Endothelial cell of umbilical vein (primary cell): ENCODE results near the gene DDX17.

Source experiments
- CTCF ChIP-seq, 2 donors: IDR thresholded peaks; 1 replicate in 1 of 2; 2 replicates in 1 of 2; pipeline ENCODE4 v1.5.1; 2011; ENCODE audit warnings: low read length in 2 of 2, mild to moderate bottlenecking in 2 of 2, moderate library complexity in 2 of 2, control low read depth in 1 of 2, inconsistent platforms in 1 of 2, low read depth in 1 of 2; ENCODE audit not compliant: insufficient read depth in 1 of 2; ENCODE audit errors: extremely low read depth in 1 of 2
- EZH2 ChIP-seq: IDR thresholded peaks from 2 replicates; pipeline ENCODE4 v1.6.1; 2012; ENCODE audit warnings: borderline replicate concordance, low read depth, mild to moderate bottlenecking, moderate library complexity, low read length, inconsistent platforms; ENCODE audit not compliant: severe bottlenecking
- MYC ChIP-seq: IDR thresholded peaks from one replicate; pipeline ENCODE4 v1.6.1; 2011; ENCODE audit warnings: mild to moderate bottlenecking, low read depth, low read length

DNA sequence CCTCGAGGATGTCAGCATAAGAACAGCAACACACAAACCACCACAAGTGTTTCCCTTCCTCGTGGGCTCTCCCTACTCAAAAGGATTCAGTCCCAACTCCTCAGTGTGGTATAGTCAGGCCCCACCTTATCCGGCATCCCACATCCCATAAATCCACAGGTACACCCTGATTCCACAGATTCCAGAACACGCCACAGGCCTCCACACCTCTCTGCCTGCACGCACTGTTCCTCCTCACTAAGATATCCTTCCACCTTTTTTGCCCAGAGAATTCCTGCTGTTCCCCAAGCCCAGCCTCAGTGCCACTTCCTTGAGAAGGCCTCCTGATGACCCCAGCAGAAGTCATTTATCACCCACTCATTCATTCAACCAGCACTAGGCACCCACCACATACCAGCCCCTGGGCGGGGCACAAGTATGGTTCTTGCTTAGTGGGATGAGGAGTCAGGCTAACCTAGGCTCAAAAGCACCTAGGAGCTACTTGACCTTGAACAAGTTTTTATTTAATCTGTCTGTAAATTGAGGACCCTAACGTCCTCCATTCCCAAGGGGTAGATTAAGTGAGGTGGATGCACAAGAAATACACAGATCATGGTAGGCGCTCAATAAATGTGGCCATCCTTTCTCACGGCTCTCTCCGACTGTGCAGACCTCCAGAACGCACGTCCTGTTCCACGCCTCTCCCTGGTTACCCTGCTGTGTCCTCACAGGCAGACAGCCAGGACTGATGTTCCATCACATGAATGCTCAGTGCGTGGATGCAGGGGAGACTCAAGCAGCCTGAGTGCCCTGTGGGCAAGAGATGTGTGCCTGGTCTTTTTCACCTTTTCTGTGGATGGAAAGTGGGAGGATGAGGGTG lies 49.0 kb downstream of the DDX17 start:
- no peak for TF ChIP-seq CTCF (IDR thresholded peaks at IDR 0.05; ENCODE audit: extremely low read depth in 1 of 2, insufficient read depth in 1 of 2, low read depth in 1 of 2, low read length in 2 of 2)
- no peak for TF ChIP-seq EZH2
- no peak for TF ChIP-seq MYC
